GM18861 (cell line): Measurements from ENCODE around the gene SDCBP2.
A peak's percentile ranks its signal among the peaks of the same experiment; 100 is the strongest.

Experiments used
- ATAC-seq: cut with Tn5 transposase; IDR thresholded peaks from one replicate; pipeline ENCODE4 v1.9.1; 2021; ENCODE audit not compliant: unreplicated experiment

The SDCBP2 gene

GRCh38 chr20:1277529-1278322 is 51.2 kb downstream of the SDCBP2 start:
- ATAC-seq = no peak

- no peak for ATAC-seq
Measured at GRCh38 chr20:1275919-1276318, 53.0 kb downstream of the SDCBP2 start.

DNA sequence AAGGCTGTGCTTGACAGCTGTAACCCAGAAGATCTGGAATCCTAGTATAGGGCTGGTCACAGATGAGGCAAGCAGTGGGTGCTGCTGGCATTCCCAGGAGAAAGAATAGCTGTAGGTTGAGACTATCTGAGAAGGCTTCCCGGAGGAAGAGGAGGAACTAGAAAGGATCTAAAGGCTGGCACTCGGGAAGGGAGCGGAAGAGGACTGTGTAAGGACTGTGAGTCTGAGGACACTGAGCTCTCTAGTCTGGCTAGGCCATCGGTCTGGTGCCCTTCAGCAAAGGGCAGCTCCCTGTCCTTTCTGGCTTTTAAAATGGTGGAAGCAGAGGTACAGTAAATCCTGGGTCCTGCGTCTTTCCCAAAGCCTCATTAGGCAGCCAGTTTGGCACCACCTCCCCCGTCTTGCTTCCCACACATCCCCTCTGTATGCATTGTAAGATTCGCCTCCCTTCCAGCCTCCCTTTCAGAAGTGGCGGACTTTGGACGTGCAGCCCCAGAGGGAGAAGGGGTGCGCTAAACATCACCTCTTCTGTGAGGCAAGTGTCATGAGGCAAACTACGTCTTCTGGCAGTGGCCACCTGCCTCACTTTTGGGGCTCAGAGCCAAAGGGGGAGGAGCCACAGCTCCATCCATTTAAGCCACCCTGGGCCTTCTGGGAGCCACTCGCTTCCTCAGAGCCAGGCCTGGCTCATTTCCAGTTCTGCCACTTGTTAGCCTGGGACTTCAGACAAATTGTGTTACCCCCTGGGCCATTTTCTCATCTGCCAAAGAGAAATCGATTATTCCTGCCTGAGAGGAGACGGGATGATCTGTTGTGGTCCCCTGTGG is 54.2 kb downstream of the SDCBP2 start:
- no peak for ATAC-seq

GRCh38 chr20:1273366-1273765 is 55.6 kb downstream of the SDCBP2 start:
- ATAC-seq = no peak

DNA sequence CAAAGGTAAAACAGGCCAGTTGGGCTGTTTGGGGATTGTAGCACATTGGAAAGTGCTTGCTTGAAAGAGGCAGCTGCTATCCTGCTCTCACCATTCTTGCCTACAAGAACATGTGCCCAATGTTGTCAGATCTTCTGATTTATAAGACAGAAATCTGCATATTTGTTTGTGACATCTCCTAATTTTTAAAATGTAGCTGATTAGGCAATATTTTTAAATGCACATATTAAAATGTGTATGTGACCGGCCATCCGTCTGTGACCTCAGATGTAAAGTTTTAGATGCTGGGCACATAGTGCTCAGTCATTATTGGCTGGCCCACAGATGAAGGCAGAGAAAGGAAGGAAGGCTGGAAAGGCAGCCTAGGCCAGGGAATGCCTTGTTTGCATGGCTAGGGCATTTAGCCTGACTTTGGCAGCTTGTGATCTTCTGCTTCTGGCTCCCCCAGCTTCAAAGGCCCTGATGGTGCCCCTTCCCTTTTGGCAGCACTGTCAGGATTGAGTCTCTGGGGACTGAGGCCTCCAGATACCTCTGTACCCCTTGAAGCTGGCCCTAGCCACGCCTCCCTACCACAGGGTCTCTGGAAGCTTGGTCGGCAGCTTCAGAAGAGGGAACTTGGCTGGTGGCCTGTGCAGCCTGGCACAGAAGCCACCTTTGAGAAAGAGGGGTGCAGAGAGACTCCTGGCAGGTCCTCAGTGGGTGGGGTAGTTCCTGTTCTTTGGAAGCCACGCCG is 56.4 kb downstream of the SDCBP2 start:
- ATAC-seq = no peak

GRCh38 chr20:1269850-1270249 is 59.1 kb downstream of the SDCBP2 start:
- ATAC-seq = no peak

DNA sequence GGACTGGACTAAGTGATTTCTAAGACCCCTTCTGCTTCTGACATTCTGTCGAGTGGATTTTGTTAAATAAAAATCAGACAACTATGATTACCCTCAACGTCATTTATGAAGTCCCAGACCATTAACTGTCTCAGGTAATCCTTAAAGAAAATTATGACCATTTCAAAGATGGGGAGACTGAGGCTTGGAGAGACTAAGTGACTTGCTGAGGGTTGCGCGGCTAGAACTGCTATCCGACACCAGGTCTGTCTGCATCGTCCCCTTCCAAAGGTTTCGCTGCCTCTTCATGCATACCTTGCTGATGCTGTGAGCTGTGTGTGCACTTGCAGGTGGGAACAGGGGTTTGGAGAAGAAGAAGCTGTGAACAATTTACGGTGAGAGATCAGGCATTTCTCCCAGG is 59.7 kb downstream of the SDCBP2 start:
- no peak for ATAC-seq

DNA sequence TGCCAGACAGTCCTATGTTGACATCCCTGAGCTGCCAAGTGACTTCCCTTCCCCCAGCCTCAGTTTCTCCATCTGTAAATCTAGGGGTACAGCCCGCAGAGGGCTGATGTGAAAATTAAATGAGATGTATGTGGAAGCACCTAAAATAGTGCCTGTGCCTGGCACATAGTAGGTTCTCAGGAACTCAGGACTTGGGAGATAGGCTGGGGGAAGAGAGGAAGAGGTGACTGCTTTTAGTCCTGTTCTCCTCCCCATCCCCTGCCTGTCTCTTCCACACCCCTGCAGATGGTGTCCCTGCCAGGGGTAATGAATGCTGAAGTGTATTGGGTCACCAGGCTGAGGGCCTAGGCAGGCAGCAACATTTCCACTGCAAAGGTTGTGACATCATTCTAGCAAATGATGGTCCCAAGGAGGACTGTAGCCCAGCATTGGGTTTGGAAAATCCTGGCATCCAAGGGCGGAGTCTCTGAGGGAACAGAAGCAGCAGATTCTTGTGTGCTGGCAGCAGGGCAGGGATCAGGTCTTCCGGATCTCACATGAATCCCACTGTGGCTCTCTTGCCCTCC is 61.0 kb downstream of the SDCBP2 start:
- no peak for ATAC-seq

GRCh38 chr20:1267161-1267560 is 61.8 kb downstream of the SDCBP2 start:
- no peak for ATAC-seq

DNA sequence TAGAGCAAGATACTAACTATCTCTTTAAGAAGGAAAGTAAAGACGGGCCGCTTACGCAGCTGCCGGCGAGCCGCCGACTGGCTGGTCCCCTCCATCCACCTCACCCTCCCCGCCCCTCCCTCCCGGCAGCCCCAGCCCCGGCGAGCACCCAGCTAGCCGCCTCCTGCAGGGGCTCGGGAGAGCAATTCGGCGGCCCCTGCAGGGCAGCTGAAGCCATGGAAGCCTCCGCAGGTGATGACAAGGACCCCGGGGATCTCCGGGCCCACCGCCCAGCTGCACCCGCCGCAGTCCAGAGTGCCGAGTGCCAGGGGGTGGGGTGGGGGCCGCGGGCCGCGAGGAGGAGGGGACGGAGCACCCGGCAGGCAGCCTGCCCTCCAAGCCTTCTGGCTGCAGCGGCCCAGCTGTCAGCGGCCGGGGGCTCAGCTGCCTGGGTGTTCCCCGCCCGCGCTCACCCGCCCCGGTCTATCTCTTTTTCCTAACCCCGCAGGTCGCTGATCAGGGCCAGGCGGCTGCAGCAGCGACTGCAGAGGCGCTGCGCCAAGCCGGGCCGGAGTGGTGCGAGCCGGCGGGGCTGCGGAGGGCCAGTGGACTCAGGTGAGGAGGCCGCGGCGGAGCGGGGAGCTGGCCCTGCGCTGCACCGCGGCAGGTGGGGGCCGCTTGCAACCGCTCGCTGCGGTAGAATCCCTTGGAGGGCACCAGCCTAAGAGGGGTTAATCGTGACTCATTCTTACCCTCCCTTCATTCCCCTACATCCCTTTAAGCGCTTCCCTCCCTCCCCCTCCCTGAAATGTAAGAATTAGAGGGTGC is 62.6 kb downstream of the SDCBP2 start, which contains the start of gene SNPH:
TSS of gene SNPH (plus strand) at position 128 of the 807 bp plus-strand sequence. CDS start 29,946 bp downstream, outside the sequence.
- ATAC-seq = peak; percentile 66

DNA sequence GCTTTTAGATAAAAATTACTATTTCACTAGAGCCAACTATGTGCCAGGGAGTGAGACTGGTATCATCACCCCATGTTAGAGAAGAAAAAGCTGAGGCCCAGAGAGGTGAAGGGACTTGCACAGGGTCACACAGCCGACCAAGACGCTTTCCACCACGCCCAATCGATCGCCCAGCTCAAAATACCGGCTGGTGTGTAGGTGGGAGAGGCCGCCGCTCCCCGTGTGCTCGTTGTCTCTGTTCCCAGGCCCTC is 63.1 kb downstream of the SDCBP2 start:
- no peak for ATAC-seq

GRCh38 chr20:1265226-1265915 is 63.6 kb downstream of the SDCBP2 start:
- no peak for ATAC-seq

DNA sequence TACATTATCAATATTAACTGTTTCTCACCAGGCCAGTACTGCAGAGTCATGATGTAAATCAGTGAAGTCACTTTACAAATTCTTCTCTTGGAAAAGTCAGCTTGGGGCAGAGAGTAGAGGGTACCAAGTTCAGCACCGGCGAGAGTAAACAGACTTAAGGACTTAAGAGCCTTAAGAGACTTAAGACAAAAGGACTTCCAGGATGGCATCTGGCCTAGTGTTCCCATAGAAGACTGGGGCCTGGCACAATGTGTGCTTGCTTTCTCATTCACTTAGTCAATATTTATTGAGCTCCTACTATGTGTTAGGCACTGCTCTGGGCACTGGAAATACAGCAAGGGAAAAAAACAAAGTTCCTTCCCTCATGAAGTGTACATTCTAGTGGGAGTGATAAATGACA is 64.2 kb downstream of the SDCBP2 start:
- ATAC-seq = no peak

DNA sequence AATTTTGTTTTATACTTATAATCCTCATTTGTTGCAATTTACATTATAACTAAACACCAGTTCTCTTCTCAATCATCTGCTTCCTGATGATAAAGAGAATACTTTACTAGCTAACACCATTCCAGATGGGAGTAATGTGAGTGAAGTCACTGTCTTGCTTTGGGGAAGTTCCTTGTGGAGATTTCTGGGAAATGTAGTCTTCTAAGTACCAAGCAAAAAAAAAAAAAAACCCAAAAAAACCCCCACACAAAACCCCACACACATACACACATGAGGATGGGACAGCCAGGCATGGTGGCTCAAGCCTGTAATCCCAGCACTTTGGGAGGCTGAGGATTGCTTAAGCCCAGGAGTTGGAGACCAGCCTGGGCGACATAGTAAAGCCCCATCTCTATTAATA is 65.1 kb downstream of the SDCBP2 start:
- ATAC-seq = no peak
